Heart left ventricle (tissue), 13 donors: ENCODE results near the gene ARF1.

Experiments
- CTCF ChIP-seq, 12 donors: fragments of 200-600 bp; sonication (generic) in 4 of 12; IDR thresholded peaks; one replicate each; pipeline versions ENCODE4 v1.5.0 to v1.8.0; 2018 to 2022; ENCODE audit warnings: antibody characterized with exemption in 12 of 12, mild to moderate bottlenecking in 5 of 12
- POLR2A ChIP-seq, 2 donors: fragments of 450-650 bp; IDR thresholded peaks; one replicate each; pipeline ENCODE4 v1.6.1; 2017; ENCODE audit warnings: antibody characterized with exemption in 2 of 2, mild to moderate bottlenecking in 2 of 2, moderate library complexity in 2 of 2
- donor health status: ischemic (EF 13 %, LVEDD 7.1; RV severe dilation, severe dysfunction).
- donor health status: DM: no; HTN: yes; CAD: no.
- donor health status: DM: no; HTN: no; CAD: no.
- donor health status: ischemic (EF 25% LVEDD 6.9; RV normal size, moderate dysfunction).
- donor health status: ischemic (EF 25% LVEDD 5.7; RV mildly dilated, moderate dysfunction).
- donor health status: ischemic (EF 35%, LVEDD 5.7; RV mildly dilated, moderate dysfunction).
- donor health status: nonischemic (EF 11% LVEDD 7.7; RV severe dilation, severe dysfunction).
- donor health status: DM: yes; HTN: yes; CAD: no.
- donor health status: PGD.
- donor health status: ischemic (EF 29% LVEDD 5.4; RV normal size, mild dysfunction).
- donor health status: nonischemic (EF 23%, LVEDD 6.1; RV moderate dilation, normal function).

DNA sequence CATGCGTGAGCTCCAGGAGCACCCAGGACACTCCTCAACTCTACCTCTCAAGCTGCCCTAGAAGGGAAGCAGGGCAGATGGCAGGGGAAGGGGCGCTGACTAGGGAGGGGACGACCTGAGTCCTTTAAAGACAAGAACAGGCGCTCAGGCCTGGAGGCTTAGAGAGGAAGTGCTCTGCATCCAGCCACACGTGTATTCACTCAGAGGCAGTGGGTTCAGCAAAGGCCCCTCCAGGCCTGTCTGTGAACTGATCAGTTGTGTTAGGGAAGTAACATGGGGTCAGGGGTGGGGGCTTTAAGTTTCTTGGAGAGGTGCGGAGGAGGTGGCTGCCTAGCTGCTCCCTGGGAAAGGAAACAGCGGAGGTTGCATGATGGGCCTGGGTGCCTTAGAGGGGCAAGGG lies 37.1 kb upstream of the ARF1 start:
- TF ChIP-seq CTCF (IDR thresholded peaks at IDR 0.05) (no peak), POLR2A (IDR thresholded peaks at IDR 0.05) (no peak)
